HG02970 (cell line): ENCODE measurements around the gene ZNF385B.

ENCODE experiments used
- ATAC-seq: cut with Tn5 transposase; IDR thresholded peaks from one replicate; pipeline ENCODE4 v1.9.1; 2021; ENCODE audit warnings: mild to moderate bottlenecking, moderate library complexity, moderate number of reproducible peaks; ENCODE audit not compliant: unreplicated experiment, low FRiP score

ZNF385B gene

DNA sequence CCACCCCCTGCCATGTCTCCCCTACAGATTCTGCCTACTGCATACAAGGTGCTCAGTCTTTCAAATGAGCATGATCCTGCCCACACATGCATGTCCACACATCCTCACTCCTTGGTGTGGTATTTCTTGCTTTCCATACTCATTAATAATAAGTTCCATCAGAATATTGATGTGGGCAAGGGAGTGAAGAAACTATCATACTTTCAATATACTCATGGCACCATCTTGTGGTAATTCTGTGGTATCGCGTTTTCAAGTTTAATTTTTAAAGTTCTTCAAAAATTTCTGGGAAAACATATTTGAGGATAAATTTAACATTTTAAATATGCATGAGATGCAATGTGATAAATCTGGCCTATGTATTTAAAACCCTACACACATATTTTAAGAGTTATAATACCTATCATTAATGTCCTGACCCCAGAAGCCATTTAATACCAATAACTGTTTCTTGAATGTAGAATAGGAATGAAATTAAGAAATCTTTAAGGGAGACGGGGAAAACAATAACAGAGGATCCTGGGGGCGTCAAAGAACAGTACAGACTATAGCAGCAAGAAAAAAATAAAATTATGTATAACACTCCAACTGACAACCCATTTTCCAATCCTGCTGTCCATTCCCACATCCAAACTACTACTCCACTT is 110.1 kb downstream of the ZNF385B start:
- ATAC-seq, result no peak

DNA sequence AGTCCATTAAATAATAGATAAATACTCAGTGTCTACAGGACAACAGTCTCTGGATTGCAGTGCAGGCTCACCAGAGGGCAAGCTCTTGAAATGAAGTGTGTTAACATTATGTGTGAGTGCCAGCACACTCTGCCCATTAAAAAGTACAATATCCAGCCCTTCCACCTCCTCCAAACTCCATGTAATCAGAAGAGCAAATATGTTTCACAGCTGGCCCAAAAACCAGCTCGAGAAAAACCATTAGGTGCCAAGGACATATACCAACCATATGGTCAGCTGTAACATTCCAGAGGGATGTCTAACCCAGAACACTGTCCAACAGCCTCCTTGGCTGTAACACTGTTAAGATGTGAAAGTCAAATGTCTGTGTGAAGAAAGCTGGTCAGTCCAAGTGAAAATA is 112.2 kb downstream of the ZNF385B start:
- ATAC-seq, result no peak

DNA sequence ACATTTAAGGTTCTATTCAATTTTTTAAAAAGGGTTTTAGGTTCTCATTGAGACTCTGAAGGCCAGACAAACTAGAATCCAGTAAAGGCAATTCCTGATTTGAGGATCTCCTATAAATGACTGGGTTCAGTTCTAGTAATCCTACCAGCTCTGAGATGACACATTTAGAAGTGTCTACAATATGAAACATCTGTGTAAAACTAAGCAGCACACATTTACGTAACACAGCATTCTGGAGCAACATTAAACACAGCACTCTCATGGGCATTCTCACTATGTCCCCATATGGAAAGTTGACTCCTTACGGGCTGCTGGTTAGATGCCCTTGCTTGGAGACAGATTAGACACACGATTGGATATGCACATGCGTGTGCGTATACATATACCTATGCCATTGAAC is 114.4 kb downstream of the ZNF385B start:
- no peak for ATAC-seq

DNA sequence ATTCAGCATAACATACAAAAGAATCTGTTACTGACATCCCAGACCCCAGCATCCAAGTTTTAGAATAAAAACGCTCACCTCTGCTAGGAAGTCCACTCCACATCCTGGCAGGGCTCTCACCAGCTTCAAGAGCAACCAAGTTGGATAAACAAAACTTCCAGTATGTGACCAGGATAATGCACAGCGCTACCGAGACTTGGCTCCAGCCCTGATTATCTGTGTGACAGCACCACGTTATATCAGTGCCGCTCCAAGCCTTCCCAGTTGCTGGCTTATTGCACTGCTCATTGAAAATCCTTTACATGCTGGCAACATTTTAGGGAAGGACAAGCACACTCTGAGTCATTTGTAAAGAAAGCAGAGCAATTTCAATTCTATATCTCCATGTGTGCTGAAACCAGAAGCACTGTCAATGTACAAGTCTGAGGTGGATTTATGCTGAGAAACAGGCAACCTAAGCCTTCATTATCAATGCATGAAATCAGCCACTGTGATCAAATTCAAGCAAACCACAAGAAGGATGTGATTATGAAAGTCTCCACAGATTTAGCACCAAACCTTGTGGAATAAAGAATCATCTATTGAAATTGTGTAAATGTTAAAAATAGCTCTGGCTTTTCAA is 115.7 kb downstream of the ZNF385B start:
- no peak for ATAC-seq

DNA sequence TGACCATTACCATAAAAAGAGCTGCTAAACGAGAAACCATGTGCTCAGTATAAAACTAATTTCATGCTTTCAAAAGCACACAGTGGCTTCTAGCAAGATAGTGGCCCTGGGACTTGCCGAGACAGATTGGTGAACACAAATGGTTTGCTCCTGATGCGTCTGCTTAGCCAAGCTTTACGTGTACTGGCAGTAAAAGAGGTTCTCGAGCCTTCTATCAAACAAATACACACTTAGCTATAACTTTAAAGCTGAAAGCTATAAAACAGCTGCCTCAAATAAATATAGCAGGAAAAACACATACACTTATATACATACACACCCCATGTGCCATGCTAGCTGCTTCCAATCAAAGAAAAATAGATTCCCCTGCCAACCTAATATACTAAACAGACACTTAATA is 117.0 kb downstream of the ZNF385B start:
- ATAC-seq, result no peak

DNA sequence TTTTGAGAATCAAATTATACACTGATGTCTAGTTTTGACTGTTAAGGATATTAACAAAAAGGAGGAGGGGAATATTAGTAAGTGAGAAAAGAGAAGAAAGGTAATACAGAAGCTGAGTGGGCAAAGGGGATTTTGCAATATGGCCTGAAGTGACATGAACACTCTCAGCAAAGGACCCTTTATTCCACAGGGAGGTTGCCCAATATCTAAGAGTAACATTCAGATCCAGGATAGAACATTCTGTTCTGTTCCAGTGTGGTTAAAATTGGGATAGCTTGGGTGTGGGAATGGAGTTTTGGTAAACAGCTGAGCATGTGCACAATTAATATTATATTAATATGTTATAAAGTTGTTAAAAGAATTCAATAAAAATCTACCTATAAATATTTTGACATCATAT is 120.1 kb downstream of the ZNF385B start:
- no peak for ATAC-seq

DNA sequence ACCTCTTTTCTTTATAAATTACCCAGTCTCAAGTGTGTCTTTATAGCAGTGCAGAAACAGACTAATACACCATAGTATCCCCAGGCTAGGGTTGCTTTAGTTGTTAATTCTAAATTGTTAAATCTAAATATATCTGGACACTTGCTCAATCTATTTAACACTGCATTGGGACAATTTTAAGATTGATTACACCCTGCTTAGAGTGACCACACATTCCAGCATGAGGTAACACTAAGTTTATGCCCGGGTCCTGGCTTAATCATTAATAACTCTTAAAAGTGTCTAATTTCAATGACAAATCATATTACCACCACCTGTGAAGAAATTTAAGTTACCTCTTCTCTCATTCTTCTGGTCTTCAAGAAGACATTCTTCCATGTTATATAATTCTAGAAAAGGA is 131.4 kb downstream of the ZNF385B start:
- ATAC-seq, result no peak

DNA sequence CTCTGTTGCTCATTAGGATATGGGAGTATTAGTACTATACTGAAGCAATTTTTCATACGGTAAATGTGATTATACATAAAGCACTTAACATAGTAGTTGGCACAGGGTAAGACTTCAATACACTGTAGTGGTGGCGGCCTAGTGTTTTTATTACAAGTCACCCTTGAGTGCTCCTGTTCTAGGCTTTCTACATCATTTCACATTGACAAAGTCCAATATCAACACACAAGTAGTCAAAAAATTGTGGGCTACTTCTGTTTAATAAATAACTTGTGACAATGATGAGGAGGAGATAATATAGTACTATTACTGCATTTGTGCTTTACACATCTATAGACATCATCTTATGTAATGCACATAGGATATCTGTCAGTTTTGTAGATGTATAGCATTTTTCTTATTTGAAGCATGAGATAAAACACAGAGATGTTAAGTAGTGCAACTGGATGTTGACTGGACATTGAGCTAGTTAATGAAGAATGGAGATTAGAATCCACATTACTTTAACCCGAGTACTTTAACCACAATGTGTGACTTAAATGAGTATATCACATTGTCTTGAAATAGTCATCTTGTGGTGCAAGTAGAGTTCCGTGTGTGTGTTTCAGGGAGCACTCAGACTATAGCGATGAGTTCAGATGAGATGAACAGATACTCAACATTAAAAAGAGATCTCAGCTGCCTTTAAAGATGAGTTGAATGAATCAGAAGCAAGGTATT is 134.8 kb downstream of the ZNF385B start:
- no peak for ATAC-seq

DNA sequence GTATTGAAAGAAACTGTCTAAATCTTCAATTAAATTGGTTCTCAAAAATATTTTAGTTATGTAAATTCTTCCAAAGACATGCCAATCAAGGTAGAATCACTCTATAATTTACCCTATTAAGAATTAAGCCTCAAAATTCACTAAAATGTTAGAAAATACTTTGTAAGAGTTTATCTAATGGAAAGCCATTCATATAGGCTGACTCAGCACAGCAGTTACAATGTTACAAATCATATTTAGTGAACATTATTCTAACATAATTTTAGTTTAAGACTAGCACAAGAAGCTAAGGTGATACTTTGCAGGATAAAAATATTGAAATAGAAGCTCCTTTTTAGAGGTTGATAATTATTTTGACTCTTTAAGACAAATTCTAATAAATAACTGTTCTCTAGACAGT is 137.0 kb downstream of the ZNF385B start:
- ATAC-seq, result no peak

DNA sequence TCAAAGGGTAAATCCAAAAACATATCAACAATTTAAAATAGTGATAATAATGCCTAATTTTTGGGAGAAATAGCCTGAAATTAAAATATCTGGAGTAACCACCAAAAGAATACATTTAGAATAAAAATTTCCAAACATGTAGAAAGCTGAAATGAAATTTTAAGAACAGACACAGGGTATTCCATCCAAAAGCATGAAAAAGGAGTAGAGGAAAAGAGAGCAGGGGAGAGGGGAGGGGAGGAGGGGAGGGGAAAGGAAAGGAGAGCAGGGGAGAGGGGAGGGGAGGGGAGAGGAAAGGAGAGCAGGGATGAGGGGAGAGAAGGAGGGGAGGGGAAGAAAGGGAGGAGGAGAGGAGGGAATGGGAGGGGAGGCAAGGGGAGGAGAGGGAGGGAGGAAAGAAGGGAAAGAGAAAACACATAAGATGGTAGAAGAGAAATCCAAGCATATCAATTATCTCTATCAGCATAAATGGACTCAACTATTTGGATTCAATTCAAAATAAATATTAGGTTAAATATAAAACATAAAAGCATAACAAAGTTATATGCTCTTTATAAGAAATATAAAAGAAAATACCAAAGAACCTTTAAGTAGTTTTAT is 141.1 kb downstream of the ZNF385B start:
- no peak for ATAC-seq

DNA sequence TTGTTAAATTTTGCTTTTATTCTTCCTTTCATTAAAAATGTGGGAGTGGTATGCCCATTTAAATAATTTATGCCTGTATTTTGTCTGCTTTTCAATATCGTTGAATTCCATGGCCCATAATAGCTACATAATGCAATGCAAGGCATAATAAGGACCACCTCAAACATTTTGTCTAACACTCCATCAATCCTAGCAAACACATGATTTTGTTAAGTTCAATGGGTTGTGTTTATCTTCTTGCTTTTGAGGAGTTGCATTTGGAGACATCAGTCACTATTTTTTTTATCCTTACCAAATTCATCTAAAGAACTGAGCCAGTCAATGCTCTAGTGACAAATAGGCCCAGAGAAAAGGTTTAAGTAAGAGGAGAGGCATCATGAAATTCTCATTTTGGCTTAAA is 145.5 kb downstream of the ZNF385B start:
- no peak for ATAC-seq

DNA sequence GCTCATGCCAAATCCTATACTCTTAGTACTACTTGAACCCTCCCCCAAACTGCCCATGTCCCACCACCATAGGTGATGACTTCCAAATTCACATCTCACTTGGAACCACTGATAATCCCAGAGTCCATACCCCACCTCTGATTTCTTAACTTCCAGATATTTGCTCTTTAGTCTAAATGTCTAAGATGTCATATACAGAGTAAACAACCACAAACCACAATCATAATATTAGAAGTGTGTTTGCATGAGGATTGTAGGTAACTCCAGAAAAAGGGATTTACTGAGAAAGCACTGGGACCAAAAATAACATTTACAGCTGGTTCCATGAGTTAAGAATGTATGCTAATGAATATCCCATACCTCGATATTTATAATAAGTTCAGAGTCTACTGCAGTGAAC is 146.2 kb downstream of the ZNF385B start:
- ATAC-seq, result no peak

DNA sequence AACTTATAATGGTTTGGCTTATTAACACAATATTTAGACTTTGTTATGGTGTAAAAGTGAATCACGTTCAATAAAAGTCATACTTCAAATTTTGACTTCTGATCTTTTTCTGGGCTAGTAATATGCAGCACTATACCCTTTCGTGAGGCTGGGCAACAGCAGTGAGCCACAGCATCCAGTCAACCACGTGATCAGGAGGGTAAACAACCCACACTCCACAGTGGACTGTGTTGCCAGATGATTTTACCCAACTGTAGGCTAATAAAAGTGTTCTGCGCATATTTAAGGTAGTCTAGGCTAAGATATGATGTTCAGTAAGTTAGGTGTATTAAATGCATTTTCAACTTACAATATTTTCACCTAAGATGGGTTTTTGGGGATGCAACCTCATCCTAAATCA is 148.6 kb downstream of the ZNF385B start:
- no peak for ATAC-seq

DNA sequence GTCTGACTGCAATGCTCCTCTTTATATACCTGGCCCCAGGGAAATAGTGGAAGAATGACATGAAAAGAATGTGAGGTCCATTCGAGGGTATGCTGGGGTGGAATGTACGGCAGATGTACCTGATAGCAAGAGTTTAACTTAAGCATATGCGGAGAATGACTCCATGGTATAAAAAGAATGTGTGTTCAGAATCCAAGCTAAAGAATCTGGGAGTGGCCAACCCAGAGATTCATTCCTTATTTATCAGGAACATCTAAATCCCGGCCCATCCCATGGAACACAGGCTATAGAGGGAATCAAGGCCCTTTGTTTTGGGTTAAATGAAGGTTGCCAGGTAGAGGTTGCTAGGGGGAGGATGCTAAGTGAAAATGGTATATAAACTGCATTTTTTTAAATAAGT is 150.0 kb downstream of the ZNF385B start:
- no peak for ATAC-seq

DNA sequence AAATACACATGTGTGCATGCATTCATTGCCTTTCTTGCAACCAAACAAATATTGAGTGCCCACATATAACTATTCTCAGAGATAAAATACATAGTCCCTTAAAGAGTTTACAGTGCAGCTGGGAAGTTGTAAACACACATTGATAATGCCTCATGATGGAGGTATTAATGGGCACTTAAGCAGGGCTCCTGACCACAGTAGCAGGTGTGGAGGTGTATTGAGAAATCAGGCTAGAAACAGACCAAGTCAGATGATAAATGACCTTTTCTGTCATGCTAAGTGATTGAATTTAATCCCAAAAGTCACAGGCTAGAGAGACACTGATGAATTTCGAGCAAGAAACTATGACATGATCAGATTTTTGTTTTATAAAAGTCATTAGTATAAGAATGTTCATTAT is 157.7 kb downstream of the ZNF385B start:
- no peak for ATAC-seq

DNA sequence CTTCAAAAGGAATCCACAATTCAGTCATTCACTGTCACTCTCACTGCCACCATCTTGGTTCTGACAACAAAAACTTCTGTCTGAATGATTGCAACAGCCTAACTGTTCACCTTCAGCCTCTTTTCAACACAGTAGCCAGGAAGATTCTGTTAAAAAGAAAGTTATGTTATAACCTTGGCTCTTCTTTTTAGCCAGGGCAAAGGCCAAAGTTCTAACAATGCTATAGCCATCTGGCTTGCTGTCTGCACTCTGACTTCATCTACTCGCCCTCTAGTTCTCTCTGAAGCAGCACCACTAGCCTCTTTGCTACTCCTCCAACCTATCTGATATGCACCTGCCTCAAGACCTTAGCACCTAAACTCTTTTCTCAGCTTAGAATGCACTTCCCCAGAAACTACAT is 158.5 kb downstream of the ZNF385B start:
- no peak for ATAC-seq

DNA sequence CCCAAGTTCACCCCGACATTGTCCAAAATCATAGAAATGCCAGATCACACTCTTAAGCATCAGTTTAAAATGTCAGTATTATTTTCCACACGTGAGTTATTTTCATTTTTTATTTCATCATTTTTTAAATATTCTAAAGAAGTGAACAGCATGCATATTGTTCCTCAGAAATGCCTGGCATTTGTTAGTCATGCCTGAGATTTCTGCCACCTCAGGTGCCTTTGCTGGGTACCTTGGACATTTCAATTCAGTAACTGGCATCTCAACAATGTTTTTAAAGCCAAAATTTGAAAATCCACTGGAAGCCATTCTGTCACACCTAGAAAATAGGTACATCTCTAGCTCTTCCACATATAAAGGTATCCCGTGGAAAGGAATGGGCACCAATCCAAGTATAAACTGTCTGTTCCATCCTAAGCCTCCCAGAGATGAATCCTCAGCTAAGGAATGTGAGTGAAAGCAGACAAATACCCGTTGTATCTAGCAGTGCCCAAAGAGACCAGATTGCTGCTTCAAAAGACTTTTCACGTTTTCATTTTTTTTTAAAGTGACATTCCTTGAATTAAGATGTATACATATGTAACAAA is 159.8 kb downstream of the ZNF385B start:
- no peak for ATAC-seq

DNA sequence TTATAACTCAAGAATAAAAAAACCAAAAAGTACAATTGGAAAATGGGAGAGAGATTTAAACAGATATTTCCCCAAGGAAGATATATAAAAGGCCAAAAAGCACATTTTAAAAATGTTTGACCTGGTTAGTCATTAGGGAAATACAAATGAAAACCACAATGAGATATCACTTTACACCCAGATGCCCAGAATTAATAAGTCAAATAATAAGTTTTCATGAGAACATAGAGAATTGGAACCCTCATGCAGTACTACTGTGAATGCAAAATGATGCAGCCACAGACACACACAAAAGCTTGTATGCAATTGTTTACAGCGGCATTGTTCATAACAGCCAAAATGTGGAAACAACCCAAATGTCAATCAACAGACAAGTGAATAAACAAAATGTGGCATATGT is 165.9 kb downstream of the ZNF385B start:
- no peak for ATAC-seq

DNA sequence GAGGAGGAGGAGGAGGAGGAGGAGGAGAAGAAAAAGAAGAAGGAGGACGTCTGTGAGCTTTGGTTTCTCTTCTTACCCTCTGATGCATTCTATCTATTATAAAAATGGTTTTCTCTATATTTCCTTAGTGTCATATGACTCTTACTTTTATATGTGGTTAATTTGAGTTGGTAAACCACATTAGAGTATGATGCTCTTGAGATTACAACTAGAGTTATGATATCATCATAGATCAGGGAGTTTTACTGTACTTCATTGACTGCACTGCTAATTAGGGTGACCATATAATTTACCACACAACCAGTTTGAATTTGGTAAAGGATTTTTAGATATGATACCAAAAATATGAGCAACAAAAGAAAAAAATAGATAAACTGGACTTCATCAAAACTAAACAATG is 166.4 kb downstream of the ZNF385B start:
- ATAC-seq, result no peak

DNA sequence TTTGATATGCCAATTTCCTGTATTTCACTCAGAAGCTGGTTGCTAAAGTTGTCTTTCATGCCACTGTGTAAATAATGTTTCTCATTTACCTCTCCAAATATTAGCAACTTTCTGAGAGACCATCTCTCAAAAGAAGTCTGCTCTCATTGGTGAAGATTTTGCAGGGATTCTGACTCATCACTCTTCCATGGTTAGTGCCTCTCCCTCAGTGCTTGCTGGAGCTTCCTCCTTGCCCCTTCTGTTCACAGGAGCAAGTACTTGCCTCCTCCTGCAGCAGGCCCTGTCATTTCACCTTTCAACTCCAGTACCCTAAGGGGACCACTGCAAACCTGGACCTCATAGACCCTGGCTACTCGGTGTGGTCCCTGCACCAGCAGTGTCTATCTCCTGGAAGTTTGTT is 168.8 kb downstream of the ZNF385B start:
- ATAC-seq, result no peak

DNA sequence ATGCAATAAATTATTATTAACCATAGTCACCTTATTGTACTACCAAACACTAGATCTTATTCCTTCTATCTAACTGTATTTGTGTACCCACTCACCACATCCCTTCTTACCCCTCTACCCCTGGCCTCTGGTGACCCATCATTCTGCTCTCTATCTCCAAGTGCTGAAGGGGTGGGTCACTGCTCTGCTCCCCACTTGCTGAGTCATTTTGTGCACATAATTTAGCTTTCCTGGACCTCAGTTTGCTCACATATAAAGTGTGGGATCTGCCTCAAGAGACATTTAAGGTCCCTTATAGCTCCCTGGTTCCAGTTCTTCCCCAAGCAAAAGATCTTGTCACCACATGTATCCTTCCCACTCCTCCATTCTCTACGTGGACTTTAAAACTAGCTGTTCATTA is 169.4 kb downstream of the ZNF385B start:
- ATAC-seq, result no peak
